B cell (primary cell): ENCODE results near the gene STYX. TPM values are rescaled to one million over a fixed set of nuclear protein-coding genes. Genes with fewer than 3 reads are reported as not detected.

Source experiments
- ATAC-seq: fragments of 200-7000 bp; cut with Tn5 transposase; one replicate; pipeline ENCODE4 v1.10.0; 2021; ENCODE audit warnings: low read depth, mild to moderate bottlenecking, moderate number of reproducible peaks, moderate library complexity
- CTCF ChIA-PET: fragments of 350-600 bp; sonication (Branson Sonifier 250); formaldehyde crosslinking; loops from one replicate; lab custom pipeline; 2021; ENCODE audit warnings: antibody characterized with exemption, inconsistent platforms; lab: Charles Lee
- POLR2A ChIA-PET: fragments of 350-600 bp; sonication (Branson Sonifier 250); formaldehyde crosslinking; loops from one replicate; lab custom pipeline; 2021; ENCODE audit warnings: antibody characterized with exemption; lab: Charles Lee
- DNase-seq: peaks from one replicate; pipeline ENCODE4 v3.0.0; 2013
- H2AFZ ChIP-seq: 2 replicates; pipeline ENCODE4 v1.6.1; 2012; ENCODE audit warnings: mild to moderate bottlenecking, low read depth, low read length; ENCODE audit not compliant: insufficient read depth, poor library complexity, severe bottlenecking
- H3K27ac ChIP-seq, 2 donors: 1 replicate in 1 of 2; 2 replicates in 1 of 2; pipeline ENCODE4 v1.5.1; 2012 to 2013; ENCODE audit warnings: low read length in 2 of 2, mild to moderate bottlenecking in 2 of 2, moderate library complexity in 1 of 2
- H3K27me3 ChIP-seq, 4 experiments: fragments of 200-600 bp in 1 of 4; sonication (generic) in 1 of 4; replicated peaks in 1 of 4; 1 replicate in 2 of 4; 2 replicates in 2 of 4; pipeline versions ENCODE4 v1.6.1 to v1.7.0; 2013 to 2016; ENCODE audit warnings: low read length in 3 of 4, mild to moderate bottlenecking in 2 of 4, mixed read lengths in 1 of 4, moderate library complexity in 1 of 4; ENCODE audit not compliant: insufficient read depth in 4 of 4, control insufficient read depth in 3 of 4; ENCODE audit errors: control extremely low read depth in 1 of 4
- H3K36me3 ChIP-seq, 2 experiments: replicated peaks in 1 of 2; 1 replicate in 1 of 2; 2 replicates in 1 of 2; pipeline versions ENCODE4 v1.6.1 to v1.7.1; 2013; ENCODE audit warnings: low read length in 1 of 2; ENCODE audit not compliant: insufficient read depth in 2 of 2, control insufficient read depth in 1 of 2; ENCODE audit errors: control extremely low read depth in 1 of 2, extremely low read depth in 1 of 2
- H3K4me1 ChIP-seq, 2 donors: fragments of 200-600 bp in 1 of 2; sonication (generic) in 1 of 2; 1 replicate in 1 of 2; 2 replicates in 1 of 2; pipeline versions ENCODE4 v1.5.1 to v1.6.1; 2013 to 2017; ENCODE audit warnings: low read length in 2 of 2; ENCODE audit not compliant: control insufficient read depth in 2 of 2, insufficient read depth in 2 of 2
- H3K4me2 ChIP-seq: replicated peaks from 2 replicates; pipeline ENCODE3; 2012; ENCODE audit warnings: mild to moderate bottlenecking, low read depth, low read length; ENCODE audit not compliant: poor library complexity, severe bottlenecking
- H3K4me3 ChIP-seq, 5 experiments: fragments of 200-600 bp in 1 of 5; sonication (generic) in 1 of 5; 1 replicate in 3 of 5; 2 replicates in 2 of 5; pipeline versions ENCODE4 v1.5.1 to v1.7.0; 2011 to 2016; ENCODE audit warnings: low read length in 4 of 5, mild to moderate bottlenecking in 4 of 5, low read depth in 2 of 5, control low read depth in 1 of 5, moderate library complexity in 1 of 5; ENCODE audit not compliant: insufficient read depth in 1 of 5; ENCODE audit errors: control extremely low read depth in 1 of 5, extremely low read depth in 1 of 5
- H3K79me2 ChIP-seq: fragments of 200-600 bp; sonication (generic); one replicate; pipeline ENCODE4 v1.6.0; 2016; ENCODE audit warnings: low read length; ENCODE audit not compliant: control insufficient read depth, insufficient read depth
- H3K9ac ChIP-seq: fragments of 200-600 bp; sonication (generic); 2 replicates; pipeline ENCODE4 v1.6.1; 2017; ENCODE audit warnings: mild to moderate bottlenecking, low read length, moderate library complexity
- H3K9me3 ChIP-seq, 3 donors: one replicate each; pipeline versions ENCODE4 v1.6.1 to v1.7.1; 2013; ENCODE audit warnings: low read length in 2 of 3; ENCODE audit not compliant: control insufficient read depth in 2 of 3, insufficient read depth in 1 of 3; ENCODE audit errors: control extremely low read depth in 1 of 3
- H4K20me1 ChIP-seq: 2 replicates; pipeline ENCODE4 v1.6.0; 2012; ENCODE audit warnings: mild to moderate bottlenecking, low read length; ENCODE audit not compliant: insufficient read depth, control insufficient read depth, poor library complexity, severe bottlenecking
- H3K27ac Mint-ChIP-seq: one replicate; pipeline ENCODE4 v1.8.0; 2021; ENCODE audit warnings: mixed read lengths
- H3K27me3 Mint-ChIP-seq: one replicate; pipeline ENCODE4 v1.8.0; 2021; ENCODE audit warnings: mixed read lengths
- H3K4me1 Mint-ChIP-seq: one replicate; pipeline ENCODE4 v1.8.0; 2021; ENCODE audit warnings: mixed read lengths
- H3K4me3 Mint-ChIP-seq: one replicate; pipeline ENCODE4 v1.8.0; 2021; ENCODE audit warnings: mixed read lengths
- H3K9me3 Mint-ChIP-seq: one replicate; pipeline ENCODE4 v1.8.0; 2022; ENCODE audit warnings: mixed read lengths; ENCODE audit not compliant: insufficient read depth
- CTCF ChIP-seq: fragments of 200-600 bp; IDR thresholded peaks from one replicate; pipeline ENCODE4 v1.8.0; 2022; ENCODE audit warnings: antibody characterized with exemption, mild to moderate bottlenecking
- EZH2 ChIP-seq: IDR thresholded peaks from 2 replicates; pipeline ENCODE4 v1.6.1; 2012; ENCODE audit warnings: borderline replicate concordance, low read depth, mild to moderate bottlenecking, moderate library complexity, low read length; ENCODE audit not compliant: insufficient read depth, poor library complexity, severe bottlenecking
- WGBS: methylation state at CpG from one replicate; pipeline ENCODE4 v1.1.5; 2013; ENCODE audit warnings: missing lambda C conversion rate; ENCODE audit not compliant: insufficient coverage; 5-methylcytosine and 5-hydroxymethylcytosine counted together
- intact Hi-C: fragments of 100-400 bp; cut with micrococcal nuclease; formaldehyde crosslinking; loops from one replicate; pipeline ENCODE4 v1.10.0; 2022
- polyA plus RNA-seq: library from polyadenylated mRNA; depleted of rRNA; stranded (reverse); fragments of >200 nt; gene quantifications from 2 replicates; pipeline ENCODE4 v1.2.3, GENCODE V29; 2012
- total RNA-seq, 2 donors: library from RNA; stranded (reverse); fragments of 120-200 nt in 1 of 2; gene quantifications; 1 replicate in 1 of 2; 2 replicates in 1 of 2; pipeline versions ENCODE4 v1.2.3 to v1.2.4, GENCODE V29; 2013 to 2022

STYX gene
- total and polyA plus RNA-seq, 2 donors (not counting 1 experiment from before 2014, with no cell fraction given) = 5.0 to 15.7 TPM

GRCh38 chr14:52701223-52701622 is 28.7 kb upstream of the STYX start:
- POLR2A ChIA-PET = no interaction called here
- TF ChIP-seq EZH2 (no peak), CTCF (no peak)
- intact Hi-C loops = loop anchor here (10.0 kb wide), 2 partner anchors 856 to 1694 kb away; partner anchors contain the start of gene CDKN3
- H3K4me3 Mint-ChIP-seq = no peak overlapping the region
- no peak overlapping the region for H3K4me3 ChIP-seq
- H3K4me2 ChIP-seq = no peak overlapping the region
- DNase-seq (no peak), ATAC-seq (no peak)
- peaks cover 0 to 3% (median 0%) of the 10 kb centered on the region in 3 donors for H3K9me3 ChIP-seq
- H2AFZ ChIP-seq = no peak overlapping the region
- H3K36me3 ChIP-seq = no peaks in the 10 kb centered on the region
- H3K27ac Mint-ChIP-seq = no peak overlapping the region
- no peak overlapping the region for H3K27ac ChIP-seq
- no peaks in the 10 kb centered on the region for H3K27me3 ChIP-seq
- 100% methylated on average over 1 of the region's 3 CpGs for WGBS
- H3K27me3 Mint-ChIP-seq = no peaks in the 10 kb centered on the region
- CTCF ChIA-PET = interaction anchor here (0.7 kb wide), 1 partner anchor 56 kb away, joined by 3 read pairs; no protein-coding TSS in a partner anchor
- no peak overlapping the region for H3K9ac ChIP-seq
- peaks cover under 1 to 3% of the 10 kb centered on the region in 2 donors for H3K4me1 ChIP-seq
- no peaks in the 10 kb centered on the region for H3K9me3 Mint-ChIP-seq
- peaks cover 9% of the 10 kb centered on the region for H3K79me2 ChIP-seq
- H3K4me1 Mint-ChIP-seq = peaks cover under 1% of the 10 kb centered on the region
- no peaks in the 10 kb centered on the region for H4K20me1 ChIP-seq

GRCh38 chr14:52703225-52703624 is 26.7 kb upstream of the STYX start:
- POLR2A ChIA-PET = no interaction called here
- Histone ChIP-seq H3K27me3 (no peaks in the 10 kb centered on the region), H3K9me3 (peaks cover 0 to 3% (median 0%) of the 10 kb centered on the region in 3 donors), H3K27ac (no peak overlapping the region), H3K4me1 (peaks cover 14 to 15% of the 10 kb centered on the region in 2 donors), H2AFZ (no peak overlapping the region), H3K4me2 (no peak overlapping the region), H4K20me1 (peaks cover 11% of the 10 kb centered on the region), H3K4me3 (no peak overlapping the region), H3K36me3 (no peaks in the 10 kb centered on the region), H3K9ac (no peak overlapping the region), H3K79me2 (peaks cover 29% of the 10 kb centered on the region)
- no peaks in the 10 kb centered on the region for H3K27me3 Mint-ChIP-seq
- intact Hi-C loops = loop anchor here (10.0 kb wide), 2 partner anchors 858 to 1692 kb away; partner anchors contain the start of gene CDKN3
- H3K9me3 Mint-ChIP-seq = no peaks in the 10 kb centered on the region
- H3K27ac Mint-ChIP-seq = no peak overlapping the region
- CTCF ChIA-PET = no interaction called here
- no peak overlapping the region for H3K4me3 Mint-ChIP-seq
- ATAC-seq (no peak), DNase-seq (no peak)
- TF ChIP-seq EZH2 (no peak), CTCF (no peak)
- peaks cover 19% of the 10 kb centered on the region for H3K4me1 Mint-ChIP-seq
- 89% methylated on average over 1 of the region's 3 CpGs for WGBS
